HepG2 (cell line): Measurements from ENCODE around the gene SIK2. TPM values are rescaled to one million over a fixed set of nuclear protein-coding genes. Genes with fewer than 3 reads are reported as not detected.

Source experiments
- HMG20B ChIP-seq: conservative IDR thresholded peaks from 2 replicates; pipeline ENCODE4 v1.6.1; 2016; ENCODE audit warnings: missing genetic modification reagents, missing compliant biosample characterization
- HNRNPK ChIP-seq: fragments of 200-400 bp; formaldehyde crosslinking; IDR thresholded peaks from 2 replicates; pipeline ENCODE4 v1.6.1; 2018; ENCODE audit warnings: low read length, low read depth, moderate library complexity, mild to moderate bottlenecking; ENCODE audit not compliant: poor library complexity, severe bottlenecking
- NCOA1 ChIP-seq: sonication (generic); formaldehyde crosslinking; IDR thresholded peaks from 2 replicates; pipeline ENCODE4 v1.9.0; 2021; ENCODE audit warnings: missing genetic modification reagents
- PAX8 ChIP-seq: sonication (generic); formaldehyde crosslinking; IDR thresholded peaks from 2 replicates; pipeline ENCODE4 v1.8.0; 2022; ENCODE audit warnings: mild to moderate bottlenecking, missing genetic modification reagents, borderline replicate concordance
- REXO4 ChIP-seq: sonication (generic); formaldehyde crosslinking; IDR thresholded peaks from 2 replicates; pipeline ENCODE4 v1.8.0; 2022; ENCODE audit warnings: missing genetic modification reagents, mild to moderate bottlenecking, borderline replicate concordance
- SMAD1 ChIP-seq: sonication (generic); formaldehyde crosslinking; IDR thresholded peaks from 2 replicates; pipeline ENCODE4 v1.4.0; 2020; ENCODE audit warnings: missing genetic modification reagents, low read depth, mild to moderate bottlenecking, borderline replicate concordance
- THYN1 ChIP-seq: sonication (generic); formaldehyde crosslinking; IDR thresholded peaks from 2 replicates; pipeline ENCODE4 v1.8.1; 2023; ENCODE audit warnings: low read depth, mild to moderate bottlenecking, moderate library complexity, missing genetic modification reagents, borderline replicate concordance
- ZMYM4 ChIP-seq: sonication (generic); formaldehyde crosslinking; IDR thresholded peaks from 2 replicates; pipeline ENCODE4 v1.8.1; 2023; ENCODE audit warnings: mild to moderate bottlenecking, missing genetic modification reagents
- ZNF615 ChIP-seq: sonication (generic); formaldehyde crosslinking; IDR thresholded peaks from 2 replicates; pipeline ENCODE4 v1.5.0; 2020; ENCODE audit warnings: mild to moderate bottlenecking, missing genetic modification reagents, borderline replicate concordance
- polyA plus RNA-seq, 8 experiments: library from polyadenylated mRNA; depleted of rRNA in 3 of 8; stranded (reverse) in 7 of 8; unstranded in 1 of 8; fragments of >200 nt; fragmentation: Illumina TruSeq in 4 of 8; extraction: Trizol in 4 of 8; gene quantifications; 2 replicates each; pipeline versions ENCODE4 v1.2.1 to v1.2.3, GENCODE V29; 2011 to 2016; ENCODE audit warnings: low read depth in 4 of 8, missing spikeins in 1 of 8, mixed read lengths in 1 of 8; ENCODE audit not compliant: insufficient read depth in 1 of 8
- total RNA-seq, 5 experiments: library from RNA; depleted of rRNA; stranded (reverse); fragments of >200 nt; fragmentation: Illumina TruSeq; extraction: Trizol; gene quantifications; 2 replicates each; pipeline ENCODE4 v1.2.3, GENCODE V29; 2016; ENCODE audit warnings: low read depth in 1 of 5
- TF ChIP-seq, protein P1 (sequence below): sonication (generic); formaldehyde crosslinking; IDR thresholded peaks from 2 replicates; pipeline ENCODE4 v1.9.0; 2021; ENCODE audit warnings: mild to moderate bottlenecking, missing genetic modification reagents
- TF ChIP-seq, protein P2 (sequence below): sonication (generic); formaldehyde crosslinking; conservative IDR thresholded peaks from 2 replicates; pipeline ENCODE4 v1.4.0; 2020; ENCODE audit warnings: mild to moderate bottlenecking, missing genetic modification reagents, moderate library complexity

SIK2 gene
- total and polyA plus RNA-seq, 2 of the 13 experiments (the other 11 are each of a cell fraction or from before 2014, with no cell fraction given), result 8.1 to 15.4 TPM

DNA sequence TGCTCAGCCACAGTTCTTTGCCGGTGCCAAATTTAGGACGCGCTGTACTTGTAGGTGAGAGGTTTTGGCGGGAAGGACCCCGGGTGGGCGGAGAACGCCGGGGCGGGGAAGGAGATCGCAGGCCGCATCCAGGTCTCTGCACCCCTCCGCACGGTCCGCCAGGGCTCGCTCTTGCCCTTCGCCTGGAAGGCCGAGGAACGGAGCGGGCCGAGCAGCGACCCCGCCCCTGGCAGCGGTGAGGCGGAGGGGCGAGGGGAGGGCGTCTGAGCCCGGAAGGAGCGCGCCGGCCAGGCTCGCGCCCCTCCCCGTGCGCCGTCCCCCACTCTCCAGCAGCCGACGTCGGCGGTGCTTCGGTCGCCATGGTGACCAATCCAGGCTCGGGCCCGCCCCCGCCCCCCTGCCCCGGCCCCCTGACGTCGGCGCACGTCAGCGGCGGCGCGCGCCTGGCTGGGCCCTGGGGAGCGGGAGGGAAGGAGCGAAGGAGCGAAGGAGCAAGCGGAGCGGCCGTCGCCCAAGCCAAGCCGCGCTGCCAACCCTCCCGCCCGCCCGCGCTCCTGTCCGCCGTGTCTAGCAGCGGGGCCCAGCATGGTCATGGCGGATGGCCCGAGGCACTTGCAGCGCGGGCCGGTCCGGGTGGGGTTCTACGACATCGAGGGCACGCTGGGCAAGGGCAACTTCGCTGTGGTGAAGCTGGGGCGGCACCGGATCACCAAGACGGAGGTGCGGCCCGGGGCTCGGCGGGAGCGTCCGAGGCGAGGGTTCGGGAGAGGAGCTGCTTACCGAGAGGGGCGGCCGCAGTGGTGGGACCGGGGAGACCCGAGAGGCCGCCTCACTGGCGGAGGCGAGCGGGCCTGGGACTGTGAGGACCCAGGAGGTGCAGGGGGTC lies at the start of gene SIK2 (continued):
- TF ChIP-seq HNRNPK, result peak; percentile 29
- TF ChIP-seq ZNF615 (CRISPR knock-in tag), result 0 out of 2 replicates have a peak, but pooled peaks have one; percentile 43
- peak; percentile 96 for TF ChIP-seq ZMYM4 (CRISPR knock-in tag)
- TF ChIP-seq, protein P1, sequence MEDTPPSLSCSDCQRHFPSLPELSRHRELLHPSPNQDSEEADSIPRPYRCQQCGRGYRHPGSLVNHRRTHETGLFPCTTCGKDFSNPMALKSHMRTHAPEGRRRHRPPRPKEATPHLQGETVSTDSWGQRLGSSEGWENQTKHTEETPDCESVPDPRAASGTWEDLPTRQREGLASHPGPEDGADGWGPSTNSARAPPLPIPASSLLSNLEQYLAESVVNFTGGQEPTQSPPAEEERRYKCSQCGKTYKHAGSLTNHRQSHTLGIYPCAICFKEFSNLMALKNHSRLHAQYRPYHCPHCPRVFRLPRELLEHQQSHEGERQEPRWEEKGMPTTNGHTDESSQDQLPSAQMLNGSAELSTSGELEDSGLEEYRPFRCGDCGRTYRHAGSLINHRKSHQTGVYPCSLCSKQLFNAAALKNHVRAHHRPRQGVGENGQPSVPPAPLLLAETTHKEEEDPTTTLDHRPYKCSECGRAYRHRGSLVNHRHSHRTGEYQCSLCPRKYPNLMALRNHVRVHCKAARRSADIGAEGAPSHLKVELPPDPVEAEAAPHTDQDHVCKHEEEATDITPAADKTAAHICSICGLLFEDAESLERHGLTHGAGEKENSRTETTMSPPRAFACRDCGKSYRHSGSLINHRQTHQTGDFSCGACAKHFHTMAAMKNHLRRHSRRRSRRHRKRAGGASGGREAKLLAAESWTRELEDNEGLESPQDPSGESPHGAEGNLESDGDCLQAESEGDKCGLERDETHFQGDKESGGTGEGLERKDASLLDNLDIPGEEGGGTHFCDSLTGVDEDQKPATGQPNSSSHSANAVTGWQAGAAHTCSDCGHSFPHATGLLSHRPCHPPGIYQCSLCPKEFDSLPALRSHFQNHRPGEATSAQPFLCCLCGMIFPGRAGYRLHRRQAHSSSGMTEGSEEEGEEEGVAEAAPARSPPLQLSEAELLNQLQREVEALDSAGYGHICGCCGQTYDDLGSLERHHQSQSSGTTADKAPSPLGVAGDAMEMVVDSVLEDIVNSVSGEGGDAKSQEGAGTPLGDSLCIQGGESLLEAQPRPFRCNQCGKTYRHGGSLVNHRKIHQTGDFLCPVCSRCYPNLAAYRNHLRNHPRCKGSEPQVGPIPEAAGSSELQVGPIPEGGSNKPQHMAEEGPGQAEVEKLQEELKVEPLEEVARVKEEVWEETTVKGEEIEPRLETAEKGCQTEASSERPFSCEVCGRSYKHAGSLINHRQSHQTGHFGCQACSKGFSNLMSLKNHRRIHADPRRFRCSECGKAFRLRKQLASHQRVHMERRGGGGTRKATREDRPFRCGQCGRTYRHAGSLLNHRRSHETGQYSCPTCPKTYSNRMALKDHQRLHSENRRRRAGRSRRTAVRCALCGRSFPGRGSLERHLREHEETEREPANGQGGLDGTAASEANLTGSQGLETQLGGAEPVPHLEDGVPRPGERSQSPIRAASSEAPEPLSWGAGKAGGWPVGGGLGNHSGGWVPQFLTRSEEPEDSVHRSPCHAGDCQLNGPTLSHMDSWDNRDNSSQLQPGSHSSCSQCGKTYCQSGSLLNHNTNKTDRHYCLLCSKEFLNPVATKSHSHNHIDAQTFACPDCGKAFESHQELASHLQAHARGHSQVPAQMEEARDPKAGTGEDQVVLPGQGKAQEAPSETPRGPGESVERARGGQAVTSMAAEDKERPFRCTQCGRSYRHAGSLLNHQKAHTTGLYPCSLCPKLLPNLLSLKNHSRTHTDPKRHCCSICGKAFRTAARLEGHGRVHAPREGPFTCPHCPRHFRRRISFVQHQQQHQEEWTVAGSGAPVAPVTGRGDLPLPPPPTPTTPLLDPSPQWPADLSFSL, result no peak
- TF ChIP-seq THYN1 (CRISPR knock-in tag), result no peak
- TF ChIP-seq HMG20B (CRISPR knock-in tag), result 0 out of 2 replicates have a peak, but pooled peaks have one; percentile 41
- TF ChIP-seq, protein P2, sequence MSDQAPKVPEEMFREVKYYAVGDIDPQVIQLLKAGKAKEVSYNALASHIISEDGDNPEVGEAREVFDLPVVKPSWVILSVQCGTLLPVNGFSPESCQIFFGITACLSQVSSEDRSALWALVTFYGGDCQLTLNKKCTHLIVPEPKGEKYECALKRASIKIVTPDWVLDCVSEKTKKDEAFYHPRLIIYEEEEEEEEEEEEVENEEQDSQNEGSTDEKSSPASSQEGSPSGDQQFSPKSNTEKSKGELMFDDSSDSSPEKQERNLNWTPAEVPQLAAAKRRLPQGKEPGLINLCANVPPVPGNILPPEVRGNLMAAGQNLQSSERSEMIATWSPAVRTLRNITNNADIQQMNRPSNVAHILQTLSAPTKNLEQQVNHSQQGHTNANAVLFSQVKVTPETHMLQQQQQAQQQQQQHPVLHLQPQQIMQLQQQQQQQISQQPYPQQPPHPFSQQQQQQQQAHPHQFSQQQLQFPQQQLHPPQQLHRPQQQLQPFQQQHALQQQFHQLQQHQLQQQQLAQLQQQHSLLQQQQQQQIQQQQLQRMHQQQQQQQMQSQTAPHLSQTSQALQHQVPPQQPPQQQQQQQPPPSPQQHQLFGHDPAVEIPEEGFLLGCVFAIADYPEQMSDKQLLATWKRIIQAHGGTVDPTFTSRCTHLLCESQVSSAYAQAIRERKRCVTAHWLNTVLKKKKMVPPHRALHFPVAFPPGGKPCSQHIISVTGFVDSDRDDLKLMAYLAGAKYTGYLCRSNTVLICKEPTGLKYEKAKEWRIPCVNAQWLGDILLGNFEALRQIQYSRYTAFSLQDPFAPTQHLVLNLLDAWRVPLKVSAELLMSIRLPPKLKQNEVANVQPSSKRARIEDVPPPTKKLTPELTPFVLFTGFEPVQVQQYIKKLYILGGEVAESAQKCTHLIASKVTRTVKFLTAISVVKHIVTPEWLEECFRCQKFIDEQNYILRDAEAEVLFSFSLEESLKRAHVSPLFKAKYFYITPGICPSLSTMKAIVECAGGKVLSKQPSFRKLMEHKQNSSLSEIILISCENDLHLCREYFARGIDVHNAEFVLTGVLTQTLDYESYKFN, result peak; percentile 51; the same call in 1 of the 2 replicates
- TF ChIP-seq SMAD1 (CRISPR knock-in tag), result no peak
- 0 out of 2 replicates have a peak, but pooled peaks have one; percentile 51 for TF ChIP-seq NCOA1 (CRISPR knock-in tag)
- TF ChIP-seq REXO4 (CRISPR knock-in tag), result no peak
- TF ChIP-seq PAX8 (CRISPR knock-in tag), result no peak
